Measurements from ENCODE around the gene TMEM87B. TPM values are rescaled to one million over a fixed set of nuclear protein-coding genes. Genes with fewer than 3 reads are reported as not detected.

The TMEM87B gene
- total and polyA plus RNA-seq, 9 donors, result 7.1 to 23.8 (median 13.2) TPM

GRCh38 chr2:112159454-112159921 lies 104.4 kb downstream of the TMEM87B start:
- DNase-seq, result no peak
- Histone ChIP-seq H3K36me3 (no peaks in the 10 kb centered on the region), H3K27ac (no peak overlapping the region), H3K27me3 (no peaks in the 10 kb centered on the region), H3K9me3 (no peaks in the 10 kb centered on the region), H3K4me1 (ENCODE audit: insufficient read depth) (no peaks in the 10 kb centered on the region), H3K4me3 (no peak overlapping the region)
- intact Hi-C loops (cut with DNase I), result no loop called here
- WGBS, 3 donors, result 94 to 97% (median 96%) methylated on average over 31 of the region's 31 CpGs
- TF ChIP-seq EP300 (IDR thresholded peaks at IDR 0.05), result no peak
- TF ChIP-seq POLR2A (IDR thresholded peaks at IDR 0.05), result no peak
- TF ChIP-seq, protein P1, sequence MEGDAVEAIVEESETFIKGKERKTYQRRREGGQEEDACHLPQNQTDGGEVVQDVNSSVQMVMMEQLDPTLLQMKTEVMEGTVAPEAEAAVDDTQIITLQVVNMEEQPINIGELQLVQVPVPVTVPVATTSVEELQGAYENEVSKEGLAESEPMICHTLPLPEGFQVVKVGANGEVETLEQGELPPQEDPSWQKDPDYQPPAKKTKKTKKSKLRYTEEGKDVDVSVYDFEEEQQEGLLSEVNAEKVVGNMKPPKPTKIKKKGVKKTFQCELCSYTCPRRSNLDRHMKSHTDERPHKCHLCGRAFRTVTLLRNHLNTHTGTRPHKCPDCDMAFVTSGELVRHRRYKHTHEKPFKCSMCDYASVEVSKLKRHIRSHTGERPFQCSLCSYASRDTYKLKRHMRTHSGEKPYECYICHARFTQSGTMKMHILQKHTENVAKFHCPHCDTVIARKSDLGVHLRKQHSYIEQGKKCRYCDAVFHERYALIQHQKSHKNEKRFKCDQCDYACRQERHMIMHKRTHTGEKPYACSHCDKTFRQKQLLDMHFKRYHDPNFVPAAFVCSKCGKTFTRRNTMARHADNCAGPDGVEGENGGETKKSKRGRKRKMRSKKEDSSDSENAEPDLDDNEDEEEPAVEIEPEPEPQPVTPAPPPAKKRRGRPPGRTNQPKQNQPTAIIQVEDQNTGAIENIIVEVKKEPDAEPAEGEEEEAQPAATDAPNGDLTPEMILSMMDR (IDR thresholded peaks at IDR 0.05), result no peak

DNA sequence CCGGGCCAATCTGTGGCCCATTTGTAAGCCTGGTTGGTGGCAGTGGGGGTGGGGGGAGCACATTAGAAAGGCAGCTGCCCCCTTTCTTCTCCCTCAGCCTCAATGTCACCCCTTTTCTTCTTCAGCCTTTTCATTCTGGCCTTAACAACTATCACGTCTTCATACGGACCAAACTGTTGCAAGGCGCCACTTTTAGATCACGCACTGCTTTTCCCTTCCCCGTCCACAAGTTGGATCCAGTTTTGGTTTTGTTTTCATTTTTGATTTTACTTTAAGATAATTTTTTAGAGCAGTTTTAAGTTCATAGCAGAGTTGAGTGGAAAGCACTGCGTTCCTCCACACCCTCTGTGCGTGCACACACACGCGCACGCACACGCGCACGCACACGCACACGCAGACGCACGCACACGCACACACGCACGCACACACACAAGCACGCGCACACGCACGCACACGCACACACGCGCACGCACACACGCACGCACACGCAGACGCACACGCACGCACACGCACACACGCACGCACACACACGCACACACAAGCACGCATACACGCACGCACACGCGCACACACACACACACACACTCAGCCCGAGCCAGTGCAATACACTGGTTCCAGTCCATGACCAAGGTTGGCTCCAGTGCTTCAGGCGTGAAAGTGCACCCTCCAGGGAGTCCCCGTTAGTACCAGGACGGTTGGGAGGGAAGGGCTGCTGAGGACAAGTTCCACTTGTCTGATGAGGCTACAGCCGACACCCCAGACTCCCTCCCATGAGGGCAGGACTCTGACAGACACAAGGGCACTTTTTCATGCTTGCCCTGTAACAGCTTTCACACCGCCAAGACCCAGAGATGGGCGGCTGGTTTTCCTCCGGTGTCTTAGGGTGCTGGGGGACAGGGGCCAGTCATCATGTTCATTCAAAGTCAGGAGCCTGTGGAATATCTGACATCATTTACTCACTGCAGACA lies 105.5 kb downstream of the TMEM87B start:
- H3K4me1 ChIP-seq (ENCODE audit: insufficient read depth), result no peaks in the 10 kb centered on the region
- no peaks in the 10 kb centered on the region for H3K36me3 ChIP-seq
- peak in 1 of 5 donors; percentile 6 for DNase-seq
- WGBS, 3 donors, result 78 to 88% (median 84%) methylated on average over 44 to 52 of the region's 52 CpGs
- no peak overlapping the region for H3K27ac ChIP-seq
- no peaks in the 10 kb centered on the region for H3K9me3 ChIP-seq
- no peak overlapping the region for H3K4me3 ChIP-seq
- TF ChIP-seq POLR2A (IDR thresholded peaks at IDR 0.05), result no peak
- no peak for TF ChIP-seq EP300 (IDR thresholded peaks at IDR 0.05)
- TF ChIP-seq, protein P1 (IDR thresholded peaks at IDR 0.05), result no peak
- intact Hi-C loops (cut with DNase I), result no loop called here
- no peaks in the 10 kb centered on the region for H3K27me3 ChIP-seq

GRCh38 chr2:112161431-112162145 lies 106.5 kb downstream of the TMEM87B start:
- Histone ChIP-seq H3K36me3 (no peaks in the 10 kb centered on the region), H3K4me1 (ENCODE audit: insufficient read depth) (no peaks in the 10 kb centered on the region), H3K27me3 (no peaks in the 10 kb centered on the region), H3K9me3 (no peaks in the 10 kb centered on the region), H3K4me3 (no peak overlapping the region), H3K27ac (no peak overlapping the region)
- no peak for DNase-seq
- 86 to 90% (median 89%) methylated on average over 9 of the region's 9 CpGs for WGBS, 3 donors
- intact Hi-C loops (cut with DNase I), result no loop called here
- no peak for TF ChIP-seq POLR2A (IDR thresholded peaks at IDR 0.05)
- TF ChIP-seq, protein P1 (IDR thresholded peaks at IDR 0.05), result no peak

DNA sequence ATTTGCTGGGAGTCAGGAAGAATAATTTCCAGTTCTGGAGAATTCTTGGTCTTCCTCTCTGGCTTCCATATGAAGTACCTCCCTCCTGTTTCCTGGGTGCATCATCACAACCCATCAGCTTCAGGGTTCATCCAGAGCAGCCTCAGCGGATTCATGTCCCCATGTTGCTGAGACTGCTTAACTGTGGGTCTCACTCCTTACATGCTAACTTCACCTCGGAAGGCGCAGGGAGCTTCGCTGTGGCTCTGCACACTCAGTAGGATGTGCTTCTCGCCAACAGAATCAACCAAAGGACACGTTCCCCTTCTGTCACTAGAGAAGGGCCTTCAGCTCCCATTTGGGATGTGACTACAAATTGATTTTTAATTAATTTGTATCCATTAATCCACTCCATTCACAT lies 107.3 kb downstream of the TMEM87B start:
- no peaks in the 10 kb centered on the region for H3K9me3 ChIP-seq
- H3K4me1 ChIP-seq (ENCODE audit: insufficient read depth), result no peaks in the 10 kb centered on the region
- no peaks in the 10 kb centered on the region for H3K27me3 ChIP-seq
- H3K4me3 ChIP-seq, result no peak overlapping the region
- intact Hi-C loops (cut with DNase I), result no loop called here
- DNase-seq, result no peak
- H3K27ac ChIP-seq, result no peak overlapping the region
- no peaks in the 10 kb centered on the region for H3K36me3 ChIP-seq
- WGBS, 3 donors, result 94 to 99% (median 94%) methylated on average over 6 of the region's 6 CpGs
- no peak for TF ChIP-seq EP300 (IDR thresholded peaks at IDR 0.05)
- TF ChIP-seq POLR2A (IDR thresholded peaks at IDR 0.05), result no peak
- TF ChIP-seq, protein P1 (IDR thresholded peaks at IDR 0.05), result no peak

All from ovary (tissue), 9 donors.